Glutamatergic neuron (in vitro differentiated cells): ENCODE measurements around the gene HM13. TPM values are rescaled to one million over a fixed set of nuclear protein-coding genes. Genes with fewer than 3 reads are reported as not detected.

Source experiments
- DNase-seq: peaks from one replicate; pipeline ENCODE4 v3.0.0; 2022
- H3K27ac Mint-ChIP-seq: one replicate; pipeline ENCODE4 v1.8.0; 2020; ENCODE audit warnings: mild to moderate bottlenecking, mixed read lengths, inconsistent platforms; ENCODE audit not compliant: unreplicated experiment
- H3K27me3 Mint-ChIP-seq: one replicate; pipeline ENCODE4 v1.8.0; 2020; ENCODE audit warnings: mild to moderate bottlenecking, moderate library complexity, mixed read lengths, inconsistent platforms; ENCODE audit not compliant: unreplicated experiment
- H3K36me3 Mint-ChIP-seq: one replicate; pipeline ENCODE4 v1.8.0; 2020; ENCODE audit warnings: mild to moderate bottlenecking, mixed read lengths, inconsistent platforms; ENCODE audit not compliant: unreplicated experiment
- H3K4me1 Mint-ChIP-seq: one replicate; pipeline ENCODE4 v1.8.0; 2020; ENCODE audit warnings: mild to moderate bottlenecking, low read depth, mixed read lengths, inconsistent platforms; ENCODE audit not compliant: unreplicated experiment
- H3K4me3 Mint-ChIP-seq: one replicate; pipeline ENCODE4 v1.8.0; 2020; ENCODE audit warnings: mild to moderate bottlenecking, mixed read lengths, inconsistent platforms; ENCODE audit not compliant: unreplicated experiment
- H3K9me3 Mint-ChIP-seq: one replicate; pipeline ENCODE4 v1.8.0; 2020; ENCODE audit warnings: mild to moderate bottlenecking, moderate library complexity, mixed read lengths, inconsistent platforms; ENCODE audit not compliant: unreplicated experiment
- CTCF ChIP-seq: fragments of 200-600 bp; sonication (generic); IDR thresholded peaks from one replicate; pipeline ENCODE4 v1.5.0; 2021; ENCODE audit not compliant: partially characterized antibody, unreplicated experiment
- total RNA-seq: library from RNA; stranded (reverse); fragmentation: NEBNext Ultra II Directional; extraction: Animal tissue kit (Norgen Biotek cat#: 25700); gene quantifications from one replicate; pipeline ENCODE4 v1.2.1, GENCODE V29; 2021; ENCODE audit not compliant: unreplicated experiment

The HM13 gene
- total RNA-seq, 1 donor from 2014 or later = 320 TPM

GRCh38 chr20:31490752-31491151, 23.5 kb upstream of the HM13 start:
- Mint-ChIP-seq H3K4me3 (no peak overlapping the region), H3K9me3 (peaks cover 2% of the 10 kb centered on the region), H3K4me1 (no peaks in the 10 kb centered on the region), H3K27ac (no peak overlapping the region), H3K36me3 (no peaks in the 10 kb centered on the region), H3K27me3 (peaks cover 3% of the 10 kb centered on the region)
- no peak for TF ChIP-seq CTCF
- no peak for DNase-seq

GRCh38 chr20:31494131-31494530, 20.1 kb upstream of the HM13 start:
- Mint-ChIP-seq H3K4me1 (no peaks in the 10 kb centered on the region), H3K9me3 (peaks cover 3% of the 10 kb centered on the region), H3K27me3 (peaks cover 4% of the 10 kb centered on the region), H3K27ac (no peak overlapping the region), H3K36me3 (no peaks in the 10 kb centered on the region), H3K4me3 (no peak overlapping the region)
- TF ChIP-seq CTCF = peak; percentile 55
- peak; percentile 69 for DNase-seq

GRCh38 chr20:31496761-31497295, 17.4 kb upstream of the HM13 start:
- no peak for TF ChIP-seq CTCF
- H3K27ac Mint-ChIP-seq = no peak overlapping the region
- DNase-seq = peak; percentile 53
- H3K4me3 Mint-ChIP-seq = no peak overlapping the region
- H3K36me3 Mint-ChIP-seq = no peaks in the 10 kb centered on the region
- H3K4me1 Mint-ChIP-seq = no peaks in the 10 kb centered on the region
- H3K9me3 Mint-ChIP-seq = peaks cover 3% of the 10 kb centered on the region
- peaks cover 4% of the 10 kb centered on the region for H3K27me3 Mint-ChIP-seq

GRCh38 chr20:31497838-31498540, 16.3 kb upstream of the HM13 start:
- TF ChIP-seq CTCF = no peak
- Mint-ChIP-seq H3K4me1 (no peaks in the 10 kb centered on the region), H3K9me3 (peaks cover 3% of the 10 kb centered on the region), H3K4me3 (no peak overlapping the region), H3K36me3 (no peaks in the 10 kb centered on the region), H3K27ac (no peak overlapping the region), H3K27me3 (peaks cover 4% of the 10 kb centered on the region)
- DNase-seq = no peak

- peaks cover 5% of the 10 kb centered on the region for H3K9me3 Mint-ChIP-seq
- no peak overlapping the region for H3K4me3 Mint-ChIP-seq
- H3K27me3 Mint-ChIP-seq = peaks cover 10% of the 10 kb centered on the region
- no peak for TF ChIP-seq CTCF
- H3K36me3 Mint-ChIP-seq = no peaks in the 10 kb centered on the region
- no peaks in the 10 kb centered on the region for H3K4me1 Mint-ChIP-seq
- no peak for DNase-seq
- H3K27ac Mint-ChIP-seq = no peak overlapping the region
These were observed 13.7 kb upstream of the HM13 start for GRCh38 chr20:31500527-31500926.
